ENCODE results near the gene AKR1D1.
"Not testable (repeated sequence)": the region's sequence is repeated elsewhere in the genome, so short reads cannot be mapped to it uniquely, and the experiment has no call there.

The AKR1D1 gene

DNA sequence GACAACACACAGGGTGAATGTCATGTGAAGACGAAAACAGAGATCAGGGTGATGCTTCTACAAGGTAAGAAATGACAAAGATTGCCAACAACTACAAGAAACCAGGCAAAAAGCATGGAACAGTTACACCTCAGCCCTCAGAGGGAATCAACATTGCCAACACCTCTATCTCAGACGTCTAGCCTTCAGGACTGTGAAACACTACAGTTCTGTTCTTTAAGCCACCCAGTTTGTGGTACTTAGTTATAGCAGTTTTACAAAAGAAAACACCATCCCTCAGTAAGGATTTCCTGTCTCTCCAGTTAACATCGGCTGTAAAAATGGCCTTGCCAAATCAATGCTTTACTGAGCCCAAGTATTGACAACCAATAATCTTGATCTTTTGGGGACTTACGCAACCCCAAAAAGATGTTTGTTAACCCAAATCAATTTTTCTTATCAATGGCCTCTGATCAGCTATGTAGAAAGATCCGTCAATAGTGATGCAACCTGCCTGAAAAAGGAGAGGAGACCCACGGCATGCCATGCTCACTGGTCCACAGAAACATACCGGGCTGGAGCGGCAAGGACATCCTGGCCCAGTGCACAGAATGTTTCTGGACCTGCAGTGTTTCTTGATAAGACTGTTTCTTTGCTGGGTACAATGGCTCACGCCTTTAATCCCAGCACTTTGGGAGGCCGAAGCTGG is 44.0 kb downstream of the AKR1D1 start:
- no peak for DNase-seq (ENCODE audit: low read depth in 1 of 2, low spot score in 1 of 2)

DNA sequence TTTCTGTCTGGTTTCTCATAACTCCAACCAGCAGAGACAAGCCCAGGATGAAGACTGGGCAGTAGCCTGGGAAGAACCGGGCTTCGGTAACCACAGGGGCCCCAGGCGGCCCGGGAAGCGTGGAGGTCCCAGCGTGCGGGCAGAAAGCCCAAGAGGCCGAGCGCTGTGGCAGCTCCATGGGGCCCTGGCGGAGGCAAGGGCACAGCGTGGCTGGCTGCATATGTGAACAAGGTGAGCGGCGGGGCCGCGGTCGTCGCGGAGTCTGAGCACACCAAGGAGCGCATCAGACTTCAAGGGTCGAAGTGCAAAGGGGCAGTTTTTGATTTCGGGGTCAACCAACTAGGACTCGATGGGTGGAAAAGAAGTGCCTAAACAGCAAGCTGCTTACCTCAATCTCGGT is 45.9 kb downstream of the AKR1D1 start:
- no peak for DNase-seq (ENCODE audit: low read depth in 1 of 2, low spot score in 1 of 2)

DNA sequence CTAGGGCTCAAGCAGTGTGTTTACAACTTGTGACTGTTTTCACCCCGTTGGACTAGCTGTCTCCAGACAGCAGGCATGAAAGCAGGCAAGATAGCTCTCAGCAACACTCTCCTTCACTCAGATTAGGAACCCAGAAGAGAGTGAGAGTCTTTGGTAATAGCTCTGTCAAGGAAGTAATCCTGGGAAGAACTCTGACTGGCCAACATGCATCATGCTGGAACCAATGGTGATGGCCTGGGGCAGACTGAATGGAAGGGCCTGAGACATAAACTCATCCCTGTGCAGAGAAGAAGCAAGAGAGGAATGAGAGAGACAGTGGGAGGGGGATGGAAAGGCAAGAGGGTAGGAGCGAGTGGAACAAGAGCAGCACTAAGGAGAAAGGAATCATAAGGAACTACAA is 48.9 kb downstream of the AKR1D1 start:
- no peak for DNase-seq (ENCODE audit: low read depth in 1 of 2, low spot score in 1 of 2)

DNA sequence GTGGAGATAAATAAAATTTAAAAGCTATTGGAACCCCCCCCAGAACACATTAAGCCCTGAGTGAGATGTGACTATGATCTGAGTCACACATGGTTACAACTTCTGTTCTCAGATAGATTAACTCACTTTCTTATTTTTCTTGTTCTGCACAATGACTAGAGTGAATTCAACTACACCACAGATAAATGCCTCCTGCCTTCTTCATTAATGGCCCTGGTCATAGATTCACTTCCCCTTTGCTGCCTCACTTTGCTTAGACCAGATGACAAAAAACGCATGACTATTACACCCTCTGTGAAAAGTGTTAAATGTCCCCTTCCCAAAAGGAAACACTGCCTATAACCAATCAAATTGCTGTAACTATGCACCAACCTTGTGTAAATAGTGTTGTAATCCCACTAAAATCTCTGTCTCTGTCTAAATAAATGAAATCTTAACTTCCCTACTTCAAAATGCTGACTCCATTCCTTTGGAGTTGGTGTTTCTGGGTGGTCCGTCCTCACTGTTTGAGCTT is 49.4 kb downstream of the AKR1D1 start:
- no peak for DNase-seq (ENCODE audit: low read depth in 1 of 2, low spot score in 1 of 2)

DNA sequence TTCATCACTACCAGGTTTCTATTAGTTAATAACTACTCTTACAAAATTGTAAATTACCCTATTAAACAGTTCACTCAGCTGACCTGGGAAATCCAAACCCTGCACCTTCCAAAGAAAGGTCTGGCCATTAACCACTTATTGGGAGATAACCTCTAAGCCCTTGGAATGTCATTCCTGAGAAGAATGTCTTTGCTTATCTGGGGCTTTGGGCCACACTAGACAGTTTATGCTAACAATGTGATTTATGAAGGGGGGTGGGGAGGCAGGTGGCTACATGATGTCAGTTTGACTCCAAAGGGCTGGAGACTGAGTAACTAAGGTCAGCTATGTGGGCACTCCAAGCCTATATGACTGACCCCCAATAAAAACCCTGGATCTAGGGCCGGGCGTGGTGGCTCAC is 50.7 kb downstream of the AKR1D1 start:
- no peak for DNase-seq (ENCODE audit: low read depth in 1 of 2, low spot score in 1 of 2)

DNA sequence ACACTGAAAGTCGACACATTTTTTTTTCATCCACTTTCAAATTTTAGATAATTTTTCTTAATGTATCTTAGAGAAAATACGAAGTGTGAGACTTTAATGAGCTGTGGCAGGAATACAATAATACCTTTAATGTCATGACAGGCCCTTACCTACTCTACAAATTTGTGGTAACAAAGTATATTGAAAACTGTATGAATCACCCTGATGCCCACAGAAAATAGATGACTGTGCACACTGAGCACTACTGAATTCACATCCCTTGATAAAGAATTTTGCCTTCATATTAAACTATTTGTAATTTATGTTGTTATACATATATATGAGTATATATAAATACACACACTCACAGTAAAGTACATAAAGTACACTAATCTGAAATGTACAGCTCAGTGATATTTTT is 51.7 kb downstream of the AKR1D1 start:
- no peak for DNase-seq (ENCODE audit: low read depth in 1 of 2, low spot score in 1 of 2)

DNA sequence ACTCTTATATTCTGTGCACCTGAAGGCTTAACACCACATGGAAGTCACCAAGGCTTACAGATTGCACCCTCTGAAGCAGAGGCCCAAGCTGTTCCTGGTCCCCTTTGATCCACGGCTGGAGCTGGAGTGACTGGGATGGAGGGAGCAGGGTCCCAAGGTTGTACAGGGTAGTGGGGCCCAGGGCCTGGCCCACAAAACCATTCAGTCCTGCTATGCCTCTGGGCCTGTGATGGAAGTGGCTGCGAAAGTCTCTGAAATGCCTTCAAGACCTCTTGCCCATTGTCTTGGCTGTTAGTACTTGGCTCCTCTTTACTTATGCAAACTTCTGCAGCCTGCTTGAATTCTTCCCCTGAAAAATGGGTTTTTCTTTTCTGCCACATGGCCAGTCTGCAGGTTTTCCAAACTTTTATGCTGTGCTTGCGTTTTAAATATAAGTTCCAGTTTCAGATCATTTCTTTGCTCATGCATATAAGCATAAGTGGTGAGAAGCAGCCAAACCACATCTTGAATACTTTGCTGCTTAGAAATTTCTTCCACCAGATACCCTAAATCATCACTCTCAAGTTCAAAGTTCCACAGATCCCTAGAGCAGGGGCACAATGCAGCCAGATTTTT is 53.4 kb downstream of the AKR1D1 start:
- no peak for DNase-seq (ENCODE audit: low read depth in 1 of 2, low spot score in 1 of 2)

DNA sequence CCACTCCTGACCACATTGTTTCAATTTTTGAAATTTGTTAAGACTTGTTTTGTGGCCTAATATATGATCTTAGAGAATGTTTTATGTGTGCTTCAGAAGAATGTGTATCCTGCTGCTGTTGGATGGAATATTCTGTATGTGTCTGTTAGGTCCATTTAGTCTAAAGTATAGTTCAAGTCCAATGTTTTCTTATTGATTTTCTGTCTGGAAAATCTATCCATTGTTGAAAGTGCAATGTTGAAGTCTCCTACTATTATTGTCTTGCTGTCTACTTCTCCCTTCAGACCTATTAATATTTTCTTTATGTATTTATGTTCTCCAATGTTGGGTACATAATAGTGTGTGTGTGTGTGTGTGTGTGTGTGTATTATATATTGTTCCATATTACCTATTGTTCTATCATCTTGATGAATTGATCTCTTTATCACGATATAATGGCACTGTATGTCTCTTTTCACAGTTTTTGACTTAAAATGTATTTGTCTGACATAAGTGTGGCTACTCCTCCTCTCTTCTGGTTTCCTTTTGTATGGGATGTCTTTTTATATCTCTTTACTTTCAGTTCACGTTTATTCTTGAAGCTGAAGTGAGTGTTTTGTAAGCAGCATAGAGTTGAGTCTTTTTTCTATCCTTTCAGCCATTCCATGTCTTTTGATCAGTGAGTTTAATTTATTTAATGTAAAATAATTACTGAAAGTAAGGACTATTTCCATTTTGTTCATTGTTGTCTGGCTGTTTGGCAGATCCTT is 61.3 kb downstream of the AKR1D1 start:
- no peak for DNase-seq (ENCODE audit: low read depth in 1 of 2, low spot score in 1 of 2)

DNA sequence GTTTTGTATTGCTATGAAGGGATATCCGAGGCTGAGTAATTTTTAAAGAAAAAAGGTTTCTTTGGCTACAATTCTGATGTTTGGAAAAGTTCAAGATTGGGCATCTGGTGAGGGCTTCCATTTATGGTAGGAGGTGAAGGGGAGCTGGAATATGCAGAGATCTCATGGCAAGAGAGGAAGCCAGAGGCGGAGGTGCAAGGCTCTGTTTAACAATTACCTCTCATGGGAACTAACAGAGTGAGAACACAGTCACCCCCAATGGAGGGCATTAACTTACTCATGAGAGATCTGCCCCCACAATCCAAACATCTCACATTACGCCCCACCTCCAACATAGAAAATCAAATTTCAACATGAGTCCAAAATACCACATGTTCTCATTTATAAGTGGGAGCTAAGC is 62.0 kb downstream of the AKR1D1 start:
- DNase-seq (ENCODE audit: low read depth in 1 of 2, low spot score in 1 of 2): no peak

DNA sequence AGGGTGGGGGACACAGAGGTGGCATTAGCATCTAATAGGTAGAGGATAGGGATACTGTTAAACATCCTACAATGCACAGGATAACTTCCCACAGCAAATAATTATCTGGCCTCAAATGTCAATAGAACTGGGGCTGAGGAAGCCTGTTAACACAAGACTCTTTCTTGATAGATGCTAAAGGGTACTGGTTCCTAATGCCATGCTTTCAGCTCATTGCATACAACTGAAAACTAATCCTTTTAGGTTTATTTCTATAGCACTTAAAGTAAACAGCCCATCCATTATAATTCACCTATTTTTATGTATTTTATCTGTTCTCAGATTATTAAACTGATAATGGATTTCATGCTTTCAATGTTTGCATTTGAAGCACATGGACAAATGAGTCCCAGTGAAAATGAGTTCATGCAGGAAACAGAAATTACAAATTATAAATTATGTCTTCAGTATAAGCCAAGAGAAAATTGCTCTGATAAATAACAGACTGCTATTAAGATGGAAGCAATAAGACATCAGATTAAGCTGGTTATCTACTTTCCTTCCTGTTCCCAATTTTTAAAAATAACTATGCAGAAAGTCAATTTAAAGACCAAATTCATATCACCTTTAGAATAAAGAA is 66.4 kb downstream of the AKR1D1 start:
- DNase-seq (ENCODE audit: low read depth in 1 of 2, low spot score in 1 of 2): no peak

DNA sequence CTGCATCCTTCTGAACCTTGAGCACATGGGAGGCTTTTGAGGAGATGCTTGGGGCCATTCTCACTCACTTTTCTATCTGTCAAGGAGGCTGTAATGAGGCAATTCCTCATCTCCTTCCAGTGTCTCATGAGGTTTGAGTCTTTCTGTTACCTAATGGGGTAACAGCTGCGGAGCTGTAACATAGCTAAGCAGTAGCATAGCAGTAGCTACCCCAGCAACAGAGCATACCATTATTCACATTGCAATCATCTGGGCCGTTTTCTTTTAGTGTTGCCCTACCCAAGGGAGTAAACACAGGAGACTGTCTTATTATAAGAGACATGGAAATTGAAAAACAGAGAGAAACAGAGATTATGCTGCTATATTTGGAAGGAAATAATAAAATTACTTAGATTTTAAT is 68.7 kb downstream of the AKR1D1 start:
- no peak for DNase-seq (ENCODE audit: low read depth in 1 of 2, low spot score in 1 of 2)

DNA sequence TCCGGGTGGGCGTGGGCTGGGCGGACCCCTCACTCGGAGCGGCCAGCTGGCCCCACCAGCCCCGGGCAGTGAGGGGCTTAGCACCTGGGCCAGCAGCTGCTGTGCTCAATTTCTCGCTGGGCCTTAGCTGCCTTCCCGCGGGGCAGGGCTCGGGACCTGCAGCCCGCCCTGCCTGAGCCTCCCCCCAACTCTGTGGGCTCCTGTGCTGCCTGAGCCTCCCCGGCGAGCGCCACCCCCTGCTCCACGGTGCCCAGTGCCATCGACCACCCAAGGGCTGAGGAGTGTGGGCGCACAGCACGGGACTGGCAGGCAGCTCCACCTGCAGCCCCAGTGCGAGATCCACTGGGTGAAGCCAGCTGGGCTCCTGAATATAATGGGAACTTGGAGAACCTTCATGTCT is 70.0 kb downstream of the AKR1D1 start:
- not testable (repeated sequence) for DNase-seq (ENCODE audit: low read depth in 1 of 2, low spot score in 1 of 2)

DNA sequence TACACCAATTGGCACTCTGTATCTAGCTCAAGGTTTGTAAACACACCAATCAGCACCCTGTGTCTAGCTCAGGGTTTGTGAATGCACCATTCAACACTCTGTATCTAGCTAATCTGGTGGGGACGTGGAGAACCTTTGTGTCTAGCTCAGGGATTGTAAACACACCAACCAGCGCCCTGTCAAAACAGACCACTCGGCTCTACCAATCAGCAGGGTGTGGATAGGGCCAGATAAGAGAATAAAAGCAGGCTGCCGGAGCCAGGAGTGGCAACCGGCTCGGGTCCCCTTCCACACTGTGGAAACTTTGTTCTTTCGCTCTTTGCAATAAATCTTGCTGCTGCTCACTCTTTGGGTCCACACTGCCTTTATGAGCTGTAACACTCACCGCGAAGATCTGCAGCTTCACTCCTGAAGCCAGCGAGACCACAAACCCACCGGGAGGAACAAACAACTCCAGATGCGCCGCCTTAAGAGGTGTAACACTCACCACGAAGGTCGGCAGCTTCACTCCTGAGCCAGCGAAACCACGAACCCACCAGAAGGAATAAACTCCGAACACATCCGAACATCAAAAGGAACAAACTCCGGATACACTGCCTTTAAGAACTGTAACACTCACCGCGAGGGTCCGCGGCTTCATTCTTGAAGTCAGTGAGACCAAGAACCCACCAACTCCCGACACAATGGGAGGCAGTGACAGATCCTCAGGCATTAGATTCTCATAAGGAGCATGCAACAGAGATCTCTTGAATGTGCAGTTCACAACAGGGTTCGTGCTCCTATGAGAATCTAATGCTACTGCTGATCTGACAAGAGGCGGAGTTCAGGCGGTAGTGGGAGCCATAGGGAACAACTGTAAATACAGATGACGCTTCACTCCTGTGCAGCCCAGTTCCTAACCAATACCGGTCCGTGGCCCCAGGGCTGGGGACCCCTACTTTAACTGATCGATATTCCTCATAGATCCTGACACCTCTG is 70.8 kb downstream of the AKR1D1 start:
- not testable (repeated sequence) for DNase-seq (ENCODE audit: low read depth in 1 of 2, low spot score in 1 of 2)

DNA sequence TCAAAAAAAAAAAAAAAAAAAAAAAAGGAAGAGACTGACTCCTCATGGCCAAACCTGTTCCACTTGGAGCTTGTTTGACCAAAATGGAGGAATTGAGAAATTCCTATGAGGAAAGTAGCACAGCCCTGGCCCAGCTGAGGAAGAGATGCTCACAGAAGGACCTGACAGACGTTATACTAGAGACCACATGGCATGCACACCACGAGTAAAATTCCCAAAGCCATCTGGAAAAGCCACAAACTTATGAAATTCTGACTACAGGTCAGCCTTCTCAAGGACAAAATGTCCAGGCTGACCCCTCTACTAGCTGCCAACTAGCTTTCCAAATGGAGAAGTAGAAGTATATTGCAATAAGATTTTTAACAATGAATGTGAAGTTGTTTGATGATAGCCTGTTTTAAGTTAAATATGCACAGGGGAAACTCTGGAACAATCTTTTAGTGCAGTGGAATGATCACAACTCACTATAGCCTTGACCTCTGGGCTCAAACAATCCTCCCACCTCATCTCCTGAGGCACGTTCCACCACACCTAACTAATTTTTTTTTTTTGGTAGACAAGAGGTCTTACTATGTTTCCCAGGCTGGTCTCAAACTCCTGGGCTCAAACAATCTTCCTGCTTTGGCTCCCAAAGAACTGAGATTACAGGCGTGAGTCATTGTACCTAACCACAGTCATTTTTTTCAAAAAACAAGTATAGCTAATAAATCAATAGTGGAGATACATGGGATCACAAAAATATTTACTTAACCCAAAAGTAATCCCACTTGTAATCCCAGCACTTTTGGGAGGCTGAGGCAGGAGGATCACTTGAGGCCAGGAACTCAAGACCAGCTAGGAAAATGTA is 75.7 kb downstream of the AKR1D1 start:
- DNase-seq (ENCODE audit: low read depth in 1 of 2, low spot score in 1 of 2): no peak

DNA sequence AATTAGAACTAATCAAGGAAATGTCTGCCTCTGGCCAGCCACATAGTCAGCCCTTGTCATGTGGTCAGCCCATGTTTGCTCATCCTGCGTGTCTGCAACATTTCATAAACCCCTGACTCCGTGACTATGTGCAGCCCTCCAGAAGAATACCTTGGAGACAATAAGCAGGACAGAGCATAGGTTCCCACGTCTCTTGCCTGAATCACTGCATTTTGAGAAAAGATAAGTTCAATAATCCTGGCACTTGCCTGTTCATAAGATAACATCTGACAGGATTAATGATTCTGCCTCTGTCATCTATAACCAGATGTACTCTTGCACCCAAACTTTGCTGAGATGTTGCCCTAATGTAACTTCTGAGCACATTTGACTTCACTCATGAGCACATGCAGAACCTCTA is 78.4 kb downstream of the AKR1D1 start:
- DNase-seq (ENCODE audit: low read depth in 1 of 2, low spot score in 1 of 2): no peak

DNA sequence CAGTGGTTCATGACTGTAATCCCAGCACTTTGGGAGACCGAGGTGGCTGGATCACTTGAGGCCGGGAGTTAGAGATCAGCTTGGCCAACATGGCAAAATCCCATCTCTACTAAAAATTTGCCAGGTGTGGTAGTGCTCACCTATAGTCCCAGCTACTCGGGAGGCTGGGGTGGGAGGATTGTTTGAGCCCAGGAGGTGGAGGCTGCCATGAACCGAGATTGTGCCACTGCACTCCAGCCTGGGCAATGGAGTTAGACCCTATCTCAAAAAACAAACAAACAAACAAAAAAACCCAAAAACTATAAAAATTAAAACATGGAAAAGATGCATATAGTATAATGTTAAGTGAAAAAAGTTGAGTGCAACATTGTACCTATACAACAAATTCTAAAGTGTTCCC is 81.4 kb downstream of the AKR1D1 start:
- no peak for DNase-seq (ENCODE audit: low read depth in 1 of 2, low spot score in 1 of 2)

DNA sequence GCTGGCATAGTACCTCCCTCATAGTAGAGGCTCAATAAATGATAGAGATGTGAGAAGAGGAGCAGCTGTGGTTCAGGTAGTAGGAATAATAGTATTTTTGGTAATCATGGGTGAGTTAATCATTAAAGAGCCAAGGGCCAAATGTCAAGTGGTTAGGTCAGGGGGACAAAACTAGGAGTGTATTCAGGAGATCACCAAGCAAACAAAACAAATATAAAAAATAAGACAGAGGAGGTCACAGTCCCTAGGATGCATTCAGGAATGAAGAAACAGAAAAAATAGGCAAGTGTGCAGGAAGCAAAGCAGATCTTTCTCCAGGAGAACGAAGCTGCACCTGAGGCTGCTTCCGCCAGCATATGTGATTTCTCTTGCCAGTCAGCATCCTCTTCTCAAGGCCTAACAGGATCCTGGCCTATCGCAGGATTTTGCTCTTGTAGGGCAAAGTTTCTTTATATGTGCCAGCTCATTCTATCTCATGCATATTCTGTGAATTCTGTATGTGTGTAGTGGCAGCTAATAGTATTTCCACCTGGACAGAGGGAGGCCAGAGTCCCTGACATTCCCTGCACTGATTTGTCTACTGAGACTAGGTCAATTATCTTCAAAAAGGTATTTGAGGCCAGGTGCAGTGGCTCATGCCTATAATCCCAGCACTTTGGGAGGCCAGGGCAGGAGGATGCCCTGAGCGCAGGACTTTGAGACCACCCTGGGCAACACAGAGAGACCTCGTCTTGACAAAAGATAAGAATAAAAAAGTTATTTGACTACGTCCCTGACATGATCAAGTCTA is 82.7 kb downstream of the AKR1D1 start:
- no peak for DNase-seq (ENCODE audit: low read depth in 1 of 2, low spot score in 1 of 2)

DNA sequence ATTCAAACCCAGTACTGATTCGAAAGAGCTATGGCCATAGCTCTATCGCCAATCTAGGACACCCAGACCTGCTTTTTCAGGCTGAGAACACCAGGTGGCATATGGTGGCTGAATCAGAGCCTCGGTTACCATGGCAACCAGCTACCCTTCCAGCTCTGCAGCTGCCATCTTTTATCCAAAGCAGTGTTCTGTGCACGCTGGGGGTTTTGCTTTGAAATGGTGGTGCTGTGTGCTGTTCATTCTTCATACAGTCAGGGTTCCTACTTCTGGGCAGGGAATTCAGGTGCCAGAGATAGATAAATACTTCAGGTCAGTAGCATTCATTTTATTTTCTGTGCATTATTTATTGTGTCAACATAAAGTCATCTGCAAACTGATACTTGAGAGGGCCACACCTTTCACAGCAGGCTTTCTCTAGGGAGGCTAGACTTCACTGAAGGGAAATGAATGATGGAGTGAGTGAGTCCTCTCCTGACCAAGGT is 85.4 kb downstream of the AKR1D1 start:
- peak; percentile 20 to 74 for DNase-seq (ENCODE audit: low read depth in 1 of 2, low spot score in 1 of 2)

DNA sequence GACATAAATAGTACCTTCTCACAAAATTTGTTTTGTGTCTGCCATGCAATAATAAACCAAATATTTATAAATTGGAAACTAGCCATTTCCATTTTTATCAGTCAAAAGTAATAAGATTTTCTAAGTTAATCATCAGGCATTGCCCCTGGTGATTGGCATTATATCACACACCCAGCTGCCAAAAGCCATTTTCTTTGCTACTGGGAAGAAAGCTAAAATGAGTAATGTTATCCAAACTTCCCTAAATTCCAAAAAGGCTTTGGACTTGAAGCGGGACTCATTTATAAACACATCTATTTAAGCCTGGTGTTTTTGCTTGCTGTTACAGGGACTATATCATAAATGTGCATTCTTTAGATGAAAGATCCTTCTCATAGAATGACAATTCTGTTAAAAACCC is 86.0 kb downstream of the AKR1D1 start:
- DNase-seq (ENCODE audit: low read depth in 1 of 2, low spot score in 1 of 2): no peak

All from activated CD4-positive, alpha-beta T cell treated with anti-CD3 and anti-CD28 coated beads, Interleukin-2, amount 50 U/mL, for 24 hours (primary cell).